ENCODE measurements around the gene CALR3.
"Not testable (repeated sequence)": the region's sequence is repeated elsewhere in the genome, so short reads cannot be mapped to it uniquely, and the experiment has no call there.

The CALR3 gene

GRCh38 chr19:16496613-16496983 lies 631 bp upstream of the CALR3 start:
- DNase-seq = no peak

- DNase-seq = not testable (repeated sequence)
Observed at GRCh38 chr19:16486476-16486875, 9.5 kb downstream of the CALR3 start.

GRCh38 chr19:16482745-16483144 lies 13.2 kb downstream of the CALR3 start:
- no peak for DNase-seq

DNA sequence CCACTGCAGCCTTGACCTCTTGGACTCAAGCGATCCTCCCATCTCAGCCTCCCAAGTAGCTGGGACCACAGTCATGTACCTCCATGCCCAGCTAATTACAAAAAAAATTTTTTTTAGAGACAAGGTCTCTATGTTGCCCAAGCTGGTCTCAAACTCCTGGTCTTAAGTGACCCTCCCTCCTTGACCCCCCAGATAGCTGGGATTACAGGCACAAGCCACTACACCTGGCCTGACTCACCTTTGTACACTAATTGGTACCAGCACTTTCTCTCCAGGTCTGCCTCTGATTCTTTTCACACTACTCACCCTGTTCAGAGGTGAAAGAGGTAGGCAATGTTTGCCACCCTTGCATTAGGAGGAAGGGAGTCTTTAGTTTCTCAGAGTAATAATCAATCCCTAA lies 18.7 kb downstream of the CALR3 start:
- DNase-seq = no peak

GRCh38 chr19:16476401-16476800 lies 19.6 kb downstream of the CALR3 start:
- DNase-seq = no peak

DNA sequence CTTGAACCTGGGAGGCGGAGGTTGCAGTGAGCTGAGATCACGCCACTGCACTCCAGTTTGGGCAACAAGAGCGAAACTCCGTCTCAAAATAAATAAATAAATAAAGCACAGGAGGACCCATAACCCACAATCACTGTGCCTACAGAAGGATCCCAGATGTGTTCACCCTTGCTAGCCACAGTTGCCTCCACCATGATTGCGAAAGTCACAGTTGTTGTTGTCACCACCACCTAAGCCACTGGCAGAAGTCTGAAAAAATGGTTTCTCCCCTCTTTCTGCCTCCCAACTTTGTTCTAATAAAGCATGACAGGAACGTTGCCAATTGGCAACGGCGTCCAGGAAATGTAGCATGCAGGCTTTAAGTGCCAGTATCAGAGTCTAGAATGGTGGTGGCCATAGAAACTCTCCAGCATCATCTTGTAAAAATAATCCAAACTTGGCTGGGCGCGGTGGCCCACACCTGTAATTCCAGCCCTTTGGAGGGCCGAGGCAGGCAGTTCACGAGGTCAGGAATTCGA lies 22.0 kb downstream of the CALR3 start:
- DNase-seq = no peak

DNA sequence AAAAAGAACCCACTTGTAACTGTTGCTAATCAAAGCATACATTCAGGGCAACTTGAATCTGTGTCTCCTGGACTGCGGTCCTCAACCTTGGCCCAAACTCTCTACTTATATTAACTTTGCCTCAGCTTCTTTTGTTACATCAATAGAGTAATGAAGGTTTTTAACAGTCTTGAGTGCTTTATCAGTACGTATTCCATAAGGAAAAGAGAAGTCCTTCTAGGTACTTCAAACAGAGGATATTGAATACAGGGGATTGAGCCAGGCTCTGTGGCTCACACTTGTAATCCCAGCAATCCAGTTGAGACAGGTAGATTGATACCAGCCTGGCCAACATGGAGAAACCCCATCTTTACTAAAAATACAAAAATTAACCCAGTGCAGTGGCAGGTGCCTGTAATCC lies 23.0 kb downstream of the CALR3 start:
- no peak for DNase-seq

GRCh38 chr19:16472559-16472899 lies 23.4 kb downstream of the CALR3 start:
- not testable (repeated sequence) for DNase-seq

DNA sequence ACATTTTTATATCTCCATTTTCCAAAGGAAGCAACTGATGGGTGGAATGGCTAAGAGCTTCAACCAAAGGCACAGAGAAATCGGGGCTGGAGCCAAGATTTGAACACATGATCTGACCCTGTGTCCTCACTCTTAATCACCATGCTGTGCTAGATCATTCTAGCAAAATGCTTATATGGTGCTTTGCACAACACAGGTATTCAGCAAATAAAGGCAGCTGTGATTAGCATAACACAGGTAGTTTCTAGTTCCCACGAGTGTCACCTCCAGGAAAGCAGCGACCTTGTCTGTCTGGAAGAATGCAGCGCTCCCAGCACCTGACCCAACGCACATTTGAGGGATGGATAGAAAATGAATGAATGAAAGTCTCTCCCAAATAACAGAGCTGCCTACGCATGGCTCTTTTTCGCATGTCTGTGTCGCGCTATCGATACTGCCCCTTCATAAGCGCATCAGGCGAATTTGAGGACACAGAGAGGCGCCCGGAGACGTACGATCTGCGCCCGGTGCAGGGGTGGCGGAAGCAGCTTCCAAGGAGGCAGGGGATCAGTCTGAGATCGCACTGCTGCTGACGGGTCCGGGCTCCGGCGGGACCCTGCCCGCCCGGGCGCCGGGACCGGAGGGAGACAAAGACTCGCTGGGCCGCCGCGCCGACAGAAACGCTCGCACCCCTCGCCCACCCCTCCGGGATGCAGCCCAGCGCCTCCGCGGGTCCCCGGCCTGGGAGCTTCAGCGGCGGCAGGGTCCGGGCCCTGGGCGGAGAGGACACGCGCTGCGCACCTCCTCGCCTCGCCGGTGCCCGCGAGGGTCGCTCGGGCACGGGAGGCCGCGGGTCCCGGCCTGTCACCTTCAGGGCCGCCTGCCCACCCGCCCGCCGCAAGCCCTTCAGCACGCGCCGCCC lies 24.8 kb downstream of the CALR3 start:
- DNase-seq = peak; percentile 20

DNA sequence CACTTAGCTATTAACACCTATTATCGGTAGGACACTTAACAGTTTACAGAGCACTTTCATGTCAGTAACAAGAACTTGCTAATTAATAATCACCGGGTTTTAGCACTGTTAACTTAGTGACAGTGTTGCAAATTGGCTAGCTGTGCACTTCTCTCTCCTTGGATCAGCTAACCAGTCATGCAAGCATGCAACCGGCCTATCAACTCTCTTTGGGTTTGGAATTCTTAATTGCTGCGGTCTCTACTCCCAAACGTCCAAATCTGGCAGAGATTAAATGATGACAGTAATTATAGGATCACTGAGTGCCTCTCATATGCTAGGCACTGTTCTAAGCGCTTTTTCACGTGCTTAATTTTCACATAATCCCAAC lies 25.4 kb downstream of the CALR3 start:
- DNase-seq = no peak

DNA sequence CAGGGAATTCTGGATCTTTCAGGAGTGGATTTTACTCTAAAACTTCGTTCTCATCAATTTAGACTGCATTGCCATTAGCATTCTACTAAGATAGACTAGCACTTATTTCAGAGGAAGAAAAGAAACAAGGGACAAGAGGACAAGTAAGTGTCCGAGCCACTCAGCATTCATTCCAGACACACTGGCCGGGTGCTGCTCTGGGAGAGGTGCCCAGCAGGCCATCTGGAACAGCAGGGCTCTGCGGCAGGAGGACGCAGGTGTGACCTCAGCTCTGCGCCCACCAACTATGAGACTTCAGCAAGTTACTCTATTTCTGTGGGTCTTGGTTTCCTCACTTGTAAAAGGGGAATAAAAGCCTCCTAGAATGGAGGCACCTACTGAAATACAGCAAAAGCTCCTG lies 28.4 kb downstream of the CALR3 start:
- no peak for DNase-seq

DNA sequence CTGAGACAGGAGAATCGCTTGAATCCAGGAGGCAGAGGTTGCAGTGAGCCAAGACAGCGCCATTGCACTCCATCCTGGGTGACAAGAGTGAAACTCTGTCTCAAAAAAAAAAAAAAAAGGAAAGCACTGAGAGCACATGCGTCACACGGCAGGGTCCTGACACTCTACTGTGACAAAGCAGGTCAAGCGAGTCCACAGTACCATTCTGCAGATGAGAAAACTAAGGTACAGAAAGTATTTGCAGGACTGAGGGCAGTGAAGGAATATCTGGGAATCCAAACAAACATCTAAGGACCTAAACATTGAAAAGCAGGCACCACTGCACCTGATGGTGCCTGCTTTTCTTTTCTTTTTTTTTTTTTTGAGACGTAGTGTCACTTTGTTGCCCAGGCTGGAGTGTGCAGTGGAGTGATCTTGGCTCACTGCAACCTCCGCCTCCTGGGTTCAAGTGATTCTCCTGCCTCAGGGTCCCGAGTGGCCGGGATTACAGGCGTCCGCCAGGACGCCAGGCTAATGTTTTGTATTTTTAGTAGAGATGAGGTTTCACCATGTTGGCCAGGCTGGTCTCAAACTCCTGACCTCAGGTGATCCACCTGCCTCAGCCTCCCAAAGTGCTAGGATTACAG lies 29.1 kb downstream of the CALR3 start:
- not testable (repeated sequence) for DNase-seq

GRCh38 chr19:16465239-16465638 lies 30.7 kb downstream of the CALR3 start:
- no peak for DNase-seq

DNA sequence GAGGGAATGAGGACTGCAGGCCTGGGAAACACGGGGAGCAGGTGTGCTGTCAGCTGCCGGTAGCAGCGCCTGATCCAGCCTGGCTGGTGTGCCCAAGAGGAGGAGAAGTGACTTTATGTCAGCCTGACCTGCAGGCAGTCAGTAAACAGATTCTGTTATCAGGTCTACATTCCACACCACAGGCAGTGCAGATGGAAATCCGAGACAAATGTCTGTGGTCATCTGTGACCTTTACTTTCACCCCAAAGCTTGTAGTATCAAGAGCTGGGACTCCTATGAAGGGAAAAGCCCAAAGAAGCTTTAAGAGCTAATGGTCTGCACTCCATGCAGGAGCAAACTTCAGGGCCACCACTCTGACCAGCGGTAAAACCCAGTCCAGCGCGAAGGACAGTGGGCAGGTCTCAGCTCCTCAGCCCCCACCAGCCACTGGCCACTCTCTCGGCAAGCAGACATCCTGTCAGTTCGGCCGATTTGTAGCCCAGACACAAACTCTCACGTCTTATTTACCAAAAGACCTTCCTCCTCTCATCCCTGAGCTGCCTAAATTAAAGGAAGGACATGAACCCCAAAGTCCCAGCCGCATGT lies 31.9 kb downstream of the CALR3 start:
- DNase-seq = no peak

- DNase-seq = no peak
Observed at GRCh38 chr19:16463341-16463990, 32.5 kb downstream of the CALR3 start.

GRCh38 chr19:16462757-16463250 lies 33.2 kb downstream of the CALR3 start:
- DNase-seq = no peak

- no peak for DNase-seq
Observed at GRCh38 chr19:16461630-16462051, 34.3 kb downstream of the CALR3 start.

GRCh38 chr19:16460454-16460853 lies 35.5 kb downstream of the CALR3 start:
- DNase-seq = no peak

GRCh38 chr19:16459680-16460079 lies 36.3 kb downstream of the CALR3 start:
- DNase-seq = no peak

DNA sequence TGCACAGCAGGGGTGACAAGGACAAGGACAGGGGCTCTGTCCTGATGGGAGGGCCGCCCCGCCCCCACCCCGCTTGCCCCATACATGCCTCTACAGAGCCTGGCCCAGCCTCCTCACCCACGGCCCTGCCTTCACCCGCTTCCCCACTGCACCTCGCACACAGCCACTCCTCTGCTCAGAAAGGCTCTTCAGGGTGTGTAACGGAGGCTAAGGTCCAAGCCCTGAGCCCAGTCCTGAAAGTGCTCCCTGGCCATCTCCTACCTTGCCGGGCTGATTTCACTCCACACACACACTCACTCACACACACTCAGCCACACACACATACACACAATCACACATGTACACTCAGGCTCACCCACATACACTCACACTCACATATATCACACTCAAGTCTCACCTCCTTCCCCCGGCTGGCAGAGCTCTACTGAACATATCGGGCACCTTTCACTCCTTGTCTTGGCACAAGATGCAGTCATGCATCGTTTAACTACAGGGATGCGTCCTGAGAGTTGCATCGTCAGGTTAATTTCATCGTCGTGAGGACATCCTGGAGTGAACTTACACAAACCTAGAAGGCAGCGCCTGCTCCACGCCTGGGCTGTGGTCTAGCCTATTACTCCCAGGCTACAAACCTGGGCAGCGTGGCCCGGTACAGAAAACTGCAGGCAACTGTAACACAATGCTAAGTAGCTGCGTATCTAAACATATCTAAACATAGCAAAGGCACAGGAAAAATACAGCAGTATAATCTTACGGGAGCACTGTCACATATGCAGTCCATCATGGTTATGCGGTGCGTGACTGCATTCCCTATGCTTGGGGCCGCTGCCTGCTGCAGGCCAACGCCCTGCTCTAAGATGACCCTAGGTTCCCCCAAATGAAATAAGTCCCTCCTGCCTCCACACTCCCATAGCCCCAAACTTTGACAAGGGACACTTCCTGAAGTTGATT lies 37.3 kb downstream of the CALR3 start:
- no peak for DNase-seq

- DNase-seq = no peak
Observed at GRCh38 chr19:16457954-16458331, 38.0 kb downstream of the CALR3 start.

Measured in CD4-positive, alpha-beta T cell treated with Interleukin-12 subunit alpha and Interleukin-12 subunit beta, for 1 hour (primary cell).